Suppressor macrophage treated with lipopolysaccharide for 4 hours (primary cell): ENCODE measurements around the gene MAP3K19.
"Not testable (repeated sequence)": the region's sequence is repeated elsewhere in the genome, so short reads cannot be mapped to it uniquely, and the experiment has no call there.

Experiments
- DNase-seq: peaks from one replicate; pipeline ENCODE4 v3.0.0-alpha.2; 2020

Gene MAP3K19

DNA sequence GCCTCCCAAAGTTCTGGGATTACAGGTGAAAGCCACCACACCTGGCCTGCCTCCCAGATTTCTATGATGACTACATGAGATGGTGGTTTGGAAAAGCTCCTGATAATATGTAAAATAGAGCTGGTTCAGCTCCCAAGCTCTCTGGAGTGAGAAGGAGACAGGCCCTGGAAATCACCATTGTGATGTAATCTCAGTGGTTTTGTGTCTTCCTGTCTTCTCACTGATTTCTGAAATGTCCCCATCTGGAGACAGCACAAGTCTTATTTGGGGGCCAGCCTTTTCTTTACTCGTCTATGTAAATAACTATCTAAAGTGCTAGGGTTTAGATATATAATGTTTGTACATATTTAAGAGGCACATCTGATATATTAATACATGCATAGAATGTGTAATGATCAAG lies 64.6 kb downstream of the MAP3K19 start:
- peak; percentile 12 for DNase-seq

- no peak for DNase-seq
These were observed 66.6 kb downstream of the MAP3K19 start for GRCh38 chr2:134980639-134981038.

- DNase-seq, result no peak
These were observed 68.0 kb downstream of the MAP3K19 start for GRCh38 chr2:134979221-134979620.

DNA sequence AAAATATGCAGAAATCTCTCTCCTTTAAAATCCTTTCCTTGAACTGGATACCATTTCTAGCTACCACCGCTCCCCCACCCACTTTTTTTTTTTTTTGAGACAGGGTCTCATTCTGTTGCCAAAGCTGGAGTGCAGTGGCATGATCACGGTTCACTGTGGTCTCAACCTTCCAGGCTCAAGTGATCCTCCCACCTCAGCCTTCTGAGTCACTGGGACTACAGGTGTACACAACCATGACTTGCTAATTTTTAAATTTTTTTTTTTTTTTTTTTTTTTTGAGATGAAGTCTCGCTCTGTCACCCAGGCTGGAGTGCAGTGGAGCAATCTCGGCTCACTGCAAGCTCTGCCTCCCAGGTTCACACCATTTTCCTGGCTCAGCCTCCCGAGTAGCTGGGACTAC lies 70.1 kb downstream of the MAP3K19 start:
- not testable (repeated sequence) for DNase-seq

- DNase-seq, result no peak
These were observed 71.1 kb downstream of the MAP3K19 start for GRCh38 chr2:134976074-134976702.

GRCh38 chr2:134975281-134976009 lies 71.8 kb downstream of the MAP3K19 start:
- no peak for DNase-seq

- DNase-seq, result no peak
These were observed 73.8 kb downstream of the MAP3K19 start for GRCh38 chr2:134973241-134974138.

DNA sequence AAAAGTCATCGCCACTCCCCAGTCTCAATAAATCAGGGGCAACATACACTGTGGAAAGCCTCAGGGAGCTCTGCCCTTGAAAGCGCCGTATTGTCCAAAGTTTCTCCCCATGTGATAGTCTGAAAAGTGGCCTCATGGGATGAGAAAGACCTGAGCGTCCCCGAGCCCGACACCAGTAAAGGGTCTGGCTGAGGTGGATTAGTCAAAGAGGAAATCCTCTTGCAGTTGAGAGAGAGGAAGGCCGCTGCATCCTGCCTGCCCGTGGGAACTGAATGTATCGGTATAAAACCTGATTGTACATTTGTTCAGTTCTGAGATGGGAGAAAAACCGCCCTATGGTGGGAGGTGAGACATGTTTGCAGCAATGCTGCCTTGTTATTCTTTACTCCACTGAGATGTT lies 80.1 kb downstream of the MAP3K19 start:
- DNase-seq, result not testable (repeated sequence)

DNA sequence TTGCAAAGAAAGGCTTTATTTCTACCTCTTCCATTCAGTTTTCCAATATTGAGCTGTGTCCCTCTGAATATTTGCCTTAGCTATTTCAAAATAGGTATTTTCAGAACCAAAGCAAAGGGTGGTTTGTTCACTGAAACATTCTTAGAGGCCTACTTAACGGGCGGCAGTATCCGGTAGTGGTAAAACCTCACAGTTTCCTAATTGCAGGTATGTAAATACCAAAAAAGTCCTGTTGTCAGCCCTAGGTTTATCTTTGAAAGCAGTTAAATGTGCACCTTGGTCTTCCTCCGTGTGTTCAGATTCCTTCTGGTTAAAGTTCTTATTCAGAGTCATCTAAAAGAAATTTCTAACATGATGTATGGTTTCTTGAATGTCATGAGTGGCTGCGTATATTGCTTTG lies 89.8 kb downstream of the MAP3K19 start:
- no peak for DNase-seq

- no peak for DNase-seq
These were observed 91.5 kb downstream of the MAP3K19 start for GRCh38 chr2:134955744-134956143.

- DNase-seq, result no peak
These were observed 93.2 kb downstream of the MAP3K19 start for GRCh38 chr2:134954065-134954464.

DNA sequence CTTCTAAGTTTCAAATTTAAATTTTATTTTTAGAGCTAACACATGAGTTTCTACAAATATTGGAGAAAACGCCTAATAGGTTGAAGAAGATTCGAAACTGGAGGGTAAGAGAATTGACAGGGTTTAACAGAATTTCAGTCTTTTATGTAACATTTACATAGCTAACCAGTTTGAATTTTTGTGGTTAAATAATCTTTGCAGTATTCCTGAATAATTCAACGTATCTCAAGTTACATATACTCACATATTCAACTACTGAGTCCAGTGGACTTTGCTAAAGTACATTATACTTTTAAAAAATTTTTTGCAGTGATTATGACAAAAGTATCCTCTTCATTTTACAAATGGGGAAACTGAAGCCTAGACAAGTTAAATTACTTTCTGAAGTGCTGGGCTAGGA lies 94.6 kb downstream of the MAP3K19 start:
- DNase-seq, result no peak

GRCh38 chr2:134950886-134951285 lies 96.4 kb downstream of the MAP3K19 start:
- DNase-seq, result peak; percentile 22

- no peak for DNase-seq
These were observed 97.1 kb downstream of the MAP3K19 start for GRCh38 chr2:134949981-134950708.

DNA sequence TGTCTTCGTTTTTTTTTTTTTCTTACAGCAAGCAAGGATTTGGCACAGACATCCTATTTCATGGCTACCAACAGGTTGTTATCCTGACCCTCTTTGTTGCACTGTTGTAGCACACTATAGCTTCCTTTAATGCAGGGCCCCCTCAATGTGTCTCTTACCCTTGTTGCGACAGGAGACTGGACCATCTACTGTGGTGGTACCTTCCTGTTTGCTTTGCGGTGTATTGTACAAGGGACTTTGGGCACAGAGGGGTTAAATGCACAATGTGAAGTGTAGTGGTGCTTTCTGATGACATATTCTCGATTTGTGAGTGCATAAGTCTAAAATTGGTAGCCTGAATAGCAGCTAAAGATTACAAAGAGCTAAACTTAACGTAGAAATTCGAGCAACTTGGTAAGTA lies 101.2 kb downstream of the MAP3K19 start:
- no peak for DNase-seq

GRCh38 chr2:134944975-134945374 lies 102.3 kb downstream of the MAP3K19 start:
- no peak for DNase-seq

DNA sequence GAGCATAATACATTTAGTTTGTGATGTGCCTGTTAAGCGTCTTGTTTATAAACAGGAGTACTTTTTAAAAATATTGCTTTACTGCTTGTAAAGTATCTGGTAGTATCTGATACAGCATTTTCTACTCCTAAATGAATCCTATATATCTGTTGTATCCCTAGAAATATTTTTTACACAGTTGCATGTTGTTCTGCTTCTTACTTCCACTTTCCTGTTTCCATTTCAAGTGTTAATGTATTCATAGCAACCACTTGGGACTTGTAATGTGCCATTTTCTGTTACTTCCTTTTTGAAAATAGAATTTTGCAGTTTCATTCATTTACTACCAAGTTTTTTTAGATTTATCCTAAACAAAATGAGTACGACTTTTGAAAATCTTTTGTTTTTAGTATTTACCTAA lies 103.7 kb downstream of the MAP3K19 start:
- peak; percentile 74 for DNase-seq

DNA sequence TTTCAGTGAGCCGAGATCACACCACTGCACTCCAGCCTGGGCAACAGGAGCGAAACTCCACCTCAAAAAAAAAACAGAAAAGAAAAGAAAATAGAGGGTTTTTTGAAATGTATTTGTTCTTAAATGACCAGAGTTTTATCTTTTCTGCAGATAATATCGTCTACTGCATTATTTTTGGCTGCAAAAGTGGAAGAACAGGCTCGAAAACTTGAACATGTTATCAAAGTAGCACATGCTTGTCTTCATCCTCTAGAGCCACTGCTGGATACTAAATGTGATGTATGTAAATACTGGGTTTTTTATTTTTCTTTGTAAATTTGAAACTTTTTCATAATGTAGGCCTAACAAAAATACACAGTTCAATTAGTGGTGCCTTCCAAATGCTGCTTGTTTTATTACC lies 110.6 kb downstream of the MAP3K19 start:
- no peak for DNase-seq

DNA sequence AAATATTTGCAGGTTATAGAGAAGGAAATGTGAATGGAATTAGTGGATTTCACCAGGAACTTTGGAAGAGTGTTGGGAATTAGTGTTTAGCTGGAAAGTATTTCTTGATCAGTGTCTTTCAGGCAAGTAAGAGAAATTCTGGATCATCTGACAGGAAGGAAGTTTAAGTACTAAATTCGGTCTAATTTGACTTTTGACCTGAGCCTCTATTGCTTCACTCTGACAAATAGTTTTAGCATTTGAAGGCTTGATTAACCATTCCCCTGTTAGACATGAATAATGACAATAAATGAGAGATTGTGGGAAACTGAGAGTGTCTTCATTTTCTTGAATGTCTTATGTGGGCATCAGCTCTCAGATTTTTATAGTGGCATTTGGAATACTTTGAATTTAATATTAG lies 112.6 kb downstream of the MAP3K19 start:
- DNase-seq, result peak; percentile 28

DNA sequence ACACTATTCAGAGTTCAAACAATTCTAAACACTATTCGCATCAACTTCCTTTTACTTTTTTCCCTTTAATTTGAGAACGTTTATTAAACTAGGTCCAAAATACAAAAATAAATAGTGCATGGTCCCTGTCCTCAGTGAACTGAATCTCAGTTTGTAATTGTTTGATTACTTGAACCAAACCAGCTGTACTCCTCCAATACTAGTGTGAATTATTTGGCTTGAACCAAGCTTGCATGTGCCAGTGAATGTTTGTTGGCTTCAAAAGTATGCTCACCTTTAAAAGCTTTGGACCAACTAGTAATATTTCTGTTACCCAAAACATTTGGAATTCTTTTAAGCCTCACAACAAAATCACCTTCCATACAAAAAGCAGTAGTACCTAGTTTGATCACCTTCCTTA lies 113.1 kb downstream of the MAP3K19 start:
- no peak for DNase-seq

- no peak for DNase-seq
These were observed 113.5 kb downstream of the MAP3K19 start for GRCh38 chr2:134933732-134934131.

GRCh38 chr2:134932864-134933526 lies 114.3 kb downstream of the MAP3K19 start:
- no peak for DNase-seq
